ENCODE data around the gene CHCHD1. TPM values are rescaled to one million over a fixed set of nuclear protein-coding genes. Genes with fewer than 3 reads are reported as not detected.
"Not testable (repeated sequence)": the region's sequence is repeated elsewhere in the genome, so short reads cannot be mapped to it uniquely, and the experiment has no call there.

The CHCHD1 gene
- total and polyA plus RNA-seq, 2 experiments from 2014 or later: 45.3 to 95.2 TPM

GRCh38 chr10:73734028-73734720, 47.7 kb upstream of the CHCHD1 start:
- no peak overlapping the region for H3K4me3 ChIP-seq
- no peaks in the 10 kb centered on the region for H3K4me1 ChIP-seq (ENCODE audit: insufficient read depth)
- H3K36me3 ChIP-seq (replicated peaks; ENCODE audit: insufficient read depth, low read depth): no peaks in the 10 kb centered on the region
- H2AFZ ChIP-seq: no peak overlapping the region
- H3K27ac ChIP-seq: no peak overlapping the region
- no peaks in the 10 kb centered on the region for H3K9me2 ChIP-seq (replicated peaks; ENCODE audit: insufficient read depth)
- H3K9me3 ChIP-seq (ENCODE audit: low read depth): no peaks in the 10 kb centered on the region
- H3K27me3 ChIP-seq: no peaks in the 10 kb centered on the region
- no peak for DNase-seq (ENCODE audit: low spot score)
- peaks cover 37% of the 10 kb centered on the region for H3K79me2 ChIP-seq
- H4K20me1 ChIP-seq (ENCODE audit: insufficient read depth, poor library complexity, severe bottlenecking): no peaks in the 10 kb centered on the region
- no peak overlapping the region for H3K4me2 ChIP-seq
- TF ChIP-seq CTCF (IDR thresholded peaks at IDR 0.05; ENCODE audit: poor library complexity) (no peak), EZH2 (IDR thresholded peaks at IDR 0.05; ENCODE audit: borderline replicate concordance) (no peak), EZH2phosphoT487 (IDR thresholded peaks at IDR 0.05; ENCODE audit: low read depth, severe bottlenecking, unreplicated experiment) (no peak)
- 97% methylated on average over 15 of the region's 16 CpGs for WGBS (ENCODE audit: low lambda C conversion rate, missing lambda C conversion rate)

DNA sequence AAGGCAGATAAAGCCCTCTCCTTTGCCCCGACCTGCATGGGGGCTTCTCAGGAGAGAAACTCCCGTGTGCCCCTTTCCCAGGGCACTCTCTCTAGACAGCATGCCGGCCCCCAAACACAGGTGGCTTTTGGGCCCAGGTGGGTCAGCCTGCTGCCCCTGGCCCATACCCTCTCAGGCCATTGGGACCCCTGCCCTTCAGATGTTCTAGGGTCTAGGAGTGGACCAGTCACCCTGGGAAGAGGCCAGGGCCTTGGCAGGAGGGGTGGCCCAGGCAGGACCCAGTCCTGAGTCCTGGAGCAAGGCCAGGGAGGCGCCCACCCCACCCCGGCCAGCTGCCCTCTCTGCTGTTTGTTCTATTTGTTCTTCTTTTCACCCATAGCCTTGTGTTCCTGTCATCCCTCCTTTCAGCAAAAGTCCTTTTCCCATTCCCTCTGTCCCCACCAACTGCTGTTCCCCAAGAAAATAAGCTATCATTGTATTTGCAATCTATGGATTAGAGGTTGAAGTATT, 47.0 kb upstream of the CHCHD1 start:
- Histone ChIP-seq H3K36me3 (replicated peaks; ENCODE audit: insufficient read depth, low read depth) (no peaks in the 10 kb centered on the region), H3K79me2 (peaks cover 39% of the 10 kb centered on the region), H4K20me1 (ENCODE audit: insufficient read depth, poor library complexity, severe bottlenecking) (no peaks in the 10 kb centered on the region), H3K4me3 (no peak overlapping the region), H3K4me1 (ENCODE audit: insufficient read depth) (no peaks in the 10 kb centered on the region), H3K27me3 (no peaks in the 10 kb centered on the region), H3K27ac (no peak overlapping the region), H3K9me2 (replicated peaks; ENCODE audit: insufficient read depth) (no peaks in the 10 kb centered on the region), H2AFZ (no peak overlapping the region), H3K4me2 (no peak overlapping the region), H3K9me3 (ENCODE audit: low read depth) (no peaks in the 10 kb centered on the region)
- 94% methylated on average over 5 of the region's 5 CpGs for WGBS (ENCODE audit: low lambda C conversion rate, missing lambda C conversion rate)
- TF ChIP-seq EZH2 (IDR thresholded peaks at IDR 0.05; ENCODE audit: borderline replicate concordance): no peak
- no peak for TF ChIP-seq EZH2phosphoT487 (IDR thresholded peaks at IDR 0.05; ENCODE audit: low read depth, severe bottlenecking, unreplicated experiment)
- no peak for TF ChIP-seq CTCF (IDR thresholded peaks at IDR 0.05; ENCODE audit: poor library complexity)
- DNase-seq (ENCODE audit: low spot score): no peak

- H3K4me3 ChIP-seq; H3K27me3 ChIP-seq; H3K4me2 ChIP-seq; H2AFZ ChIP-seq; H4K20me1 ChIP-seq (ENCODE audit: insufficient read depth, poor library complexity, severe bottlenecking); H3K9me2 ChIP-seq (replicated peaks; ENCODE audit: insufficient read depth); DNase-seq (ENCODE audit: low spot score); H3K9me3 ChIP-seq (ENCODE audit: low read depth); H3K27ac ChIP-seq; H3K36me3 ChIP-seq (replicated peaks; ENCODE audit: insufficient read depth, low read depth): not testable (repeated sequence)
- peaks cover 13% of the 10 kb centered on the region for H3K4me1 ChIP-seq (ENCODE audit: insufficient read depth)
- 97% methylated on average over 18 of the region's 18 CpGs for WGBS (ENCODE audit: low lambda C conversion rate, missing lambda C conversion rate)
- peaks cover 40% of the 10 kb centered on the region for H3K79me2 ChIP-seq
These were observed 41.2 kb upstream of the CHCHD1 start for GRCh38 chr10:73740501-73741254.

- no peaks in the 10 kb centered on the region for H4K20me1 ChIP-seq (ENCODE audit: insufficient read depth, poor library complexity, severe bottlenecking)
- H3K27ac ChIP-seq: peak overlapping the region; percentile 97
- H3K27me3 ChIP-seq: no peaks in the 10 kb centered on the region
- peaks cover 19% of the 10 kb centered on the region for H3K4me1 ChIP-seq (ENCODE audit: insufficient read depth)
- no peak for DNase-seq (ENCODE audit: low spot score)
- no peak overlapping the region for H2AFZ ChIP-seq
- peaks cover 57% of the 10 kb centered on the region for H3K79me2 ChIP-seq
- H3K4me3 ChIP-seq: no peak overlapping the region
- H3K4me2 ChIP-seq: peak overlapping the region; percentile 79
- no peaks in the 10 kb centered on the region for H3K9me3 ChIP-seq (ENCODE audit: low read depth)
- no peaks in the 10 kb centered on the region for H3K9me2 ChIP-seq (replicated peaks; ENCODE audit: insufficient read depth)
- H3K36me3 ChIP-seq (replicated peaks; ENCODE audit: insufficient read depth, low read depth): no peaks in the 10 kb centered on the region
- no peak for TF ChIP-seq EZH2phosphoT487 (IDR thresholded peaks at IDR 0.05; ENCODE audit: low read depth, severe bottlenecking, unreplicated experiment)
- no peak for TF ChIP-seq CTCF (IDR thresholded peaks at IDR 0.05; ENCODE audit: poor library complexity)
- TF ChIP-seq EZH2 (IDR thresholded peaks at IDR 0.05; ENCODE audit: borderline replicate concordance): no peak
- 99% methylated on average over 5 of the region's 5 CpGs for WGBS (ENCODE audit: low lambda C conversion rate, missing lambda C conversion rate)
These were observed 39.5 kb upstream of the CHCHD1 start for GRCh38 chr10:73742454-73742734.
